Right lobe of liver (tissue), 6 donors: ENCODE data around the gene SMIM3. TPM values are rescaled to one million over a fixed set of nuclear protein-coding genes. Genes with fewer than 3 reads are reported as not detected.
A peak's percentile ranks its signal among the peaks of the same experiment; 100 is the strongest.

Experiments
- ATAC-seq, 4 donors: fragments of 200-7000 bp; cut with Tn5 transposase; one replicate each; pipeline ENCODE4 v1.9.1; 2020; ENCODE audit warnings: mild to moderate bottlenecking in 4 of 4, moderate library complexity in 4 of 4
- DNase-seq, 3 donors: peaks; one replicate each; pipeline ENCODE4 v3.0.0-alpha.2; 2020
- H3K27ac ChIP-seq, 3 donors: fragments of 200-600 bp; one replicate each; pipeline ENCODE4 v1.8.0; 2022
- H3K27me3 ChIP-seq, 2 donors: fragments of 200-600 bp; one replicate each; pipeline ENCODE4 v1.8.0; 2022
- H3K36me3 ChIP-seq, 4 donors: fragments of 200-600 bp; sonication (generic) in 1 of 4; one replicate each; pipeline versions ENCODE4 v1.5.1 to v1.8.0; 2017 to 2022; ENCODE audit warnings: control low read depth in 1 of 4
- H3K4me1 ChIP-seq, 4 donors: fragments of 200-600 bp; sonication (generic) in 1 of 4; one replicate each; pipeline versions ENCODE4 v1.5.1 to v1.8.0; 2017 to 2022; ENCODE audit warnings: control low read depth in 1 of 4
- H3K4me3 ChIP-seq, 3 donors: fragments of 200-600 bp; one replicate each; pipeline ENCODE4 v1.8.0; 2022
- H3K9me3 ChIP-seq, 4 donors: fragments of 200-600 bp; sonication (generic) in 1 of 4; one replicate each; pipeline versions ENCODE4 v1.5.1 to v1.8.0; 2017 to 2022; ENCODE audit warnings: control low read depth in 1 of 4
- POLR2A ChIP-seq: fragments of 450-650 bp; IDR thresholded peaks from one replicate; pipeline ENCODE4 v1.6.1; 2017; ENCODE audit warnings: antibody characterized with exemption, mild to moderate bottlenecking
- WGBS: methylation state at CpG from one replicate; pipeline ENCODE4 v1.1.6; 2018; ENCODE audit warnings: low coverage, low lambda C conversion rate; ENCODE audit not compliant: insufficient coverage; ENCODE audit errors: missing lambda C conversion rate; 5-methylcytosine and 5-hydroxymethylcytosine counted together
- intact Hi-C, 2 donors: fragments of 100-400 bp; cut with DNase I; formaldehyde crosslinking; loops; one replicate each; pipeline versions ENCODE4 v1.11.2 to v1.14.1; 2022
- total RNA-seq, 6 experiments: library from RNA; depleted of rRNA in 2 of 6; stranded (reverse); fragments of >200 nt in 2 of 6; fragmentation: NEBNext Ultra II Directional in 3 of 6; extraction: Animal tissue kit (Norgen Biotek cat#: 25700) in 3 of 6; gene quantifications; one replicate each; pipeline versions ENCODE4 v1.1.0 to v1.2.4, GENCODE V29; 2016 to 2023
- TF ChIP-seq, protein P1 (sequence below), 4 donors: fragments of 200-600 bp in 3 of 4; fragments of 450-650 bp in 1 of 4; IDR thresholded peaks; one replicate each; pipeline versions ENCODE4 v1.5.1 to v1.8.0; 2016 to 2022; ENCODE audit warnings: antibody characterized with exemption in 4 of 4, mild to moderate bottlenecking in 2 of 4
- donor health status: DM: no; HTN: yes; CAD: no.
- donor health status: DM: no; HTN: no; CAD: no.
- donor health status: DM: no; HTN: no; CAD: no.
- donor health status: DM: no; HTN: yes; CAD: no.
- donor health status: DM: no; HTN: yes; CAD: no.

Gene SMIM3
- total RNA-seq, 6 experiments from 2014 or later: 1.3 to 8.7 (median 3.6) TPM

DNA sequence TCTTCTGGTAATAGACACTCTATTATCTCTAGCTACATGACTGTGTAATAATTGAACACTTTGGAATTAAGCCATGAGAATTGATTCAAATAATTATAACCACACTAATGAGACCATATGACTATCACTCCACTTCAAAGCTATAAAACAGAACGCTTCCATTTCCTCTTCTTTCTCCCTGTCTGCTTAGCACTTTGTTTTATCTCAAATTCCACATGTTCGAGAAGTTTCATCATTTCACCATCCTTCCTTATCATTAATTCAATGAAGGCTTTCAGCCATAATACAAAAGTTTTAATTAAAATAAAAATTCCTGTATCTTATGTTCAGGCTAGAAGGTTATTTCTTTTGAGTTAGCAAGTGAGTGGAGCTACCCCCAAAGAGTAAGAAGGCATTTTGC lies 12.3 kb upstream of the SMIM3 start:
- peaks cover 0 to 11% (median 0%) of the 10 kb centered on the region in 4 donors for H3K4me1 ChIP-seq
- no peaks in the 10 kb centered on the region for H3K36me3 ChIP-seq
- no peaks in the 10 kb centered on the region for H3K27me3 ChIP-seq
- no peak for TF ChIP-seq POLR2A
- TF ChIP-seq, protein P1, sequence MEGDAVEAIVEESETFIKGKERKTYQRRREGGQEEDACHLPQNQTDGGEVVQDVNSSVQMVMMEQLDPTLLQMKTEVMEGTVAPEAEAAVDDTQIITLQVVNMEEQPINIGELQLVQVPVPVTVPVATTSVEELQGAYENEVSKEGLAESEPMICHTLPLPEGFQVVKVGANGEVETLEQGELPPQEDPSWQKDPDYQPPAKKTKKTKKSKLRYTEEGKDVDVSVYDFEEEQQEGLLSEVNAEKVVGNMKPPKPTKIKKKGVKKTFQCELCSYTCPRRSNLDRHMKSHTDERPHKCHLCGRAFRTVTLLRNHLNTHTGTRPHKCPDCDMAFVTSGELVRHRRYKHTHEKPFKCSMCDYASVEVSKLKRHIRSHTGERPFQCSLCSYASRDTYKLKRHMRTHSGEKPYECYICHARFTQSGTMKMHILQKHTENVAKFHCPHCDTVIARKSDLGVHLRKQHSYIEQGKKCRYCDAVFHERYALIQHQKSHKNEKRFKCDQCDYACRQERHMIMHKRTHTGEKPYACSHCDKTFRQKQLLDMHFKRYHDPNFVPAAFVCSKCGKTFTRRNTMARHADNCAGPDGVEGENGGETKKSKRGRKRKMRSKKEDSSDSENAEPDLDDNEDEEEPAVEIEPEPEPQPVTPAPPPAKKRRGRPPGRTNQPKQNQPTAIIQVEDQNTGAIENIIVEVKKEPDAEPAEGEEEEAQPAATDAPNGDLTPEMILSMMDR (IDR thresholded peaks at IDR 0.05): no peak
- no peak overlapping the region for H3K27ac ChIP-seq
- H3K4me3 ChIP-seq: no peak overlapping the region
- 33% methylated on average over 2 of the region's 2 CpGs for WGBS
- ATAC-seq (no peak), DNase-seq (no peak)
- H3K9me3 ChIP-seq: no peaks in the 10 kb centered on the region
- intact Hi-C loops: no loop called here

DNA sequence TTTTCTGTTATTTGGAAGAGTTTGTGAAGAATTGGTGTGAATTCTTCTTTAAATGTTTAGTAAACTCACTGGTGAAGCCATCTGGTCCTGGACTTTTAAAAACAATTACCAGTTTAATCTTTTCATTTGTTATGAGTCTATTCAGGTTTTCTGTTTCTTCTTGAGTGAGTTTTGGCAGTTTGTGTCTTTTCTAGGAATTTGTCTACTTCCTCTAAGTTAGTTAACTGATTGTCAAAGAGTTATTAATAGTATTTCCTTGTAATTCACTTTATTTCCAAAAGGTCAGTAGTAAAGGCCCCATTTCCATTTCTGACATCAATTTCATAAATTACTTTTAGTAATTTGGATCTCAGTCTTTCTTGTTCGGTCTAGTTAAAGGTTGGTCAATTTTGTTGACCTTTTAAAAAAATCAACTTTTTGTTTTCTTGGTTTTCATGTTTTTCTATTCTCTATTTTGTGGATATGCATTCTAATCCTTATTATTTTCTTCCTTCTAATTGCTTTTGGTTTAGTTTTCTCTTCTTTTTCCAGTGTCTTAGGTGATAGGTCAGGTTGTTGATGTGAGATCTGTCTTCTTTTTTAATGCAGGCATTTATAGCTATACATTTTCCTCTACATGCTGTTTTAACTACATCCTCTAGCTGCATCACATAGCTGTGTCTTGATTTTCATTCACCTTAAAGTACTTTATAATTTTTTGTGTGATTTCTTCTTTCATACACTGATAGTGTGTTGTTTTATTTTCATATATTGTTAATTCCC lies 7.3 kb upstream of the SMIM3 start:
- no peak for DNase-seq
- Histone ChIP-seq H3K27ac (no peak overlapping the region), H3K27me3 (no peaks in the 10 kb centered on the region), H3K4me1 (no peaks in the 10 kb centered on the region), H3K4me3 (no peak overlapping the region), H3K36me3 (no peaks in the 10 kb centered on the region), H3K9me3 (no peaks in the 10 kb centered on the region)
- WGBS: 32% methylated on average over 1 of the region's 1 CpG
- ATAC-seq: no peak
- TF ChIP-seq, protein P1 (IDR thresholded peaks at IDR 0.05): no peak
- no peak for TF ChIP-seq POLR2A
- intact Hi-C loops: no loop called here

DNA sequence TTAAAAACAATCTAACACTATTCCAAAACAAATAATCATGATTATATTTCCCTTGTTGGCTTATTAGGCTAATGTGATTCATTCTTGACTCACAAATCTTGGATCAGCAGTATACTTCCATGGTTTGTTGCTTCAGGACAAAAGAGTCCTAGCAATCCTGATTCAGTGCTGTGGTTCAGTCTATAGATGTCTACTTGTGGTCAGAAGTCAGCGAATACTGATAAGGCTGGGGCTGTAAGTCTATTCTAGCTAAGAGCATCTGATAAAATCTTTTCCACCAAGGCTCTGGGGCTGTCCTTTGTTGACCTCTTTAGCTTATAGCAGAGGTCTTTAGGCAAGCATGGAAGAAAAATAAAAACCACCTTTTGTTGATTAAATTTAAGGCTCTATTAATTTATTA lies 4.4 kb upstream of the SMIM3 start:
- 43% methylated on average over 1 of the region's 1 CpG for WGBS
- no peak overlapping the region for H3K4me3 ChIP-seq
- no peak overlapping the region for H3K27ac ChIP-seq
- DNase-seq: no peak
- intact Hi-C loops: no loop called here
- ATAC-seq: no peak
- H3K36me3 ChIP-seq: no peaks in the 10 kb centered on the region
- TF ChIP-seq, protein P1 (IDR thresholded peaks at IDR 0.05): no peak
- TF ChIP-seq POLR2A: no peak
- no peaks in the 10 kb centered on the region for H3K27me3 ChIP-seq
- H3K9me3 ChIP-seq: no peaks in the 10 kb centered on the region
- peaks cover 0 to 6% (median 0%) of the 10 kb centered on the region in 4 donors for H3K4me1 ChIP-seq

DNA sequence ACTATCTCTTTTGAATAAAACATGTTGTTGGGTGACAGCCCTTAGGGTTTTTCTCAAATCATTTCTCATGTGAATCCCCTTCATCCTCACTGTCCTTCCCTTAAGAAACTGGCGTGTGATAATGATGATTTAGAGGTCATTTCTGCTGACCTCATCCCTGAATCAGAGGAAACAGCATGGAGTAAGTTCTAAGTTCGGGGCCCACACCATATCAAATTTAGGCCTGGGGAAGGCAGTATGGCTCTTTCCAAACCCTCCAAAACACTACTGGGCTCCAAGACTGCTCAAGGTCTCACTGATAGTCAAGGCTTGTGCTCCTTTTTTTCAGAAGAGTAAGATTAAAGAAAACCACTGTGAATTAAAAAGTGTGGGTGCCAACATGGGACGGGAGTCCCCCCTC lies 872 bp upstream of the SMIM3 start:
- DNase-seq (no peak), ATAC-seq (no peak)
- Histone ChIP-seq H3K4me1 (peaks cover 0 to 6% (median 0%) of the 10 kb centered on the region in 4 donors), H3K9me3 (no peaks in the 10 kb centered on the region), H3K27ac (peak overlapping the region; percentile 65 to 90 (median 71)), H3K4me3 (no peak overlapping the region), H3K36me3 (no peaks in the 10 kb centered on the region), H3K27me3 (no peaks in the 10 kb centered on the region)
- WGBS: 63% methylated on average over 3 of the region's 3 CpGs
- intact Hi-C loops: no loop called here
- TF ChIP-seq, protein P1 (IDR thresholded peaks at IDR 0.05): no peak
